Activated T-helper 2 cell treated with anti-CD3 and anti-CD28 coated beads, Interferon-gamma antibody, Interleukin-2, Interleukin-4, amounts not matched to agents 10 μg/mL and 5 μg/mL and 100 μg/mL, durations not matched to agents 14 hours and 24 hours and 36 hours (primary cell): ENCODE measurements around the gene PTPRD. TPM values are rescaled to one million over a fixed set of nuclear protein-coding genes. Genes with fewer than 3 reads are reported as not detected.

Experiments used
- DNase-seq: peaks from one replicate; pipeline ENCODE4 v3.0.0; 2021; ENCODE audit warnings: low spot score
- H3K27ac Mint-ChIP-seq: one replicate; pipeline ENCODE4 v1.8.0; 2021; ENCODE audit warnings: mixed read lengths
- H3K27me3 Mint-ChIP-seq: one replicate; pipeline ENCODE4 v1.8.0; 2021; ENCODE audit warnings: low read depth, mixed read lengths
- H3K36me3 Mint-ChIP-seq: one replicate; pipeline ENCODE4 v1.8.0; 2021; ENCODE audit warnings: low read depth, mixed read lengths
- H3K4me1 Mint-ChIP-seq: one replicate; pipeline ENCODE4 v1.8.0; 2021; ENCODE audit warnings: low read depth, mixed read lengths
- H3K4me3 Mint-ChIP-seq: one replicate; pipeline ENCODE4 v1.8.0; 2021; ENCODE audit warnings: low read depth, mild to moderate bottlenecking, moderate library complexity, mixed read lengths
- H3K9me3 Mint-ChIP-seq: one replicate; pipeline ENCODE4 v1.8.0; 2021; ENCODE audit warnings: mixed read lengths
- intact Hi-C: fragments of 100-400 bp; cut with micrococcal nuclease; formaldehyde crosslinking; loops from one replicate; pipeline ENCODE4 v1.15.1; 2023
- total RNA-seq: library from RNA; stranded (reverse); gene quantifications from 2 replicates; pipeline ENCODE4 v1.2.3, GENCODE V29; 2022

The PTPRD gene
- total RNA-seq, 1 donor from 2014 or later: 1.5 TPM

DNA sequence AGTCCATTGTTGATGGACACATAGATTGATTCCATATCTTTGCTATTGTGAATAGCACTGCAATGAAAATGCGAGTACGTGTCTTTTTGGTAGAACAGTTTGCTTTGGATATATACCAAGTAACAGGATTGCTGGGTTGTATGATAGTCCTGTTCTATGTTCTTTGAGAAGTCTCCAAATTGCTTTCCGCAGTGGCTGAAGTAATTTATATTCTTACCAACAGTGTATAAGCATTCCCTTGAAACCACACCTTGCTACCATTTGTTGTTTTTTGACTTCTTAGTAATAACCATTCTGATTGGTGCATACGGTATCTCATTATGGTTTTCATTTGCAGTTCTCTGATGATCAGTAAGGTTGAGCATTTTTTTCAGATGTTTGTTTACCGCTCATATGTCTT is 792.9 kb downstream of the PTPRD start:
- H3K4me1 Mint-ChIP-seq: no peaks in the 10 kb centered on the region
- H3K36me3 Mint-ChIP-seq: no peaks in the 10 kb centered on the region
- no peak overlapping the region for H3K27ac Mint-ChIP-seq
- no peak for DNase-seq
- H3K27me3 Mint-ChIP-seq: no peaks in the 10 kb centered on the region
- H3K4me3 Mint-ChIP-seq: no peak overlapping the region
- H3K9me3 Mint-ChIP-seq: no peaks in the 10 kb centered on the region
- intact Hi-C loops: no loop called here

DNA sequence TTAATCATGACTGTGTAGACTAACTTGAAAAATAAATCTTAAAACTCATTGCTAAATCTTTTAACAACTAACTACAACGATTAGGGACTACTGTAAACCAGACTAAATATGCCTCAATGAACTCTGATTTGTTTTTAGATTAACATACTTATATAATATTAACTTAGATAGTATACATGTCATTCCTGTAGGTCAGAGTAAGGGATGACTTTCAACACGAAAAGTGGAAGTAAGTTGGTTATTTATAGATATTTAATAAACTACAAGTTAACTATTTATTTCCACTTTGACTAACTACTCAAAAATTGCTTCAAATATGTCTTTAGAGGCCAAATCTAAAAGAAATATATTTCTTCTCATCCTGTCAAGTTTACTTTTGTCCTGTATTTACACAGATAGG is 795.6 kb downstream of the PTPRD start:
- intact Hi-C loops: no loop called here
- Mint-ChIP-seq H3K4me3 (no peak overlapping the region), H3K36me3 (no peaks in the 10 kb centered on the region), H3K27me3 (no peaks in the 10 kb centered on the region), H3K9me3 (no peaks in the 10 kb centered on the region), H3K4me1 (no peaks in the 10 kb centered on the region), H3K27ac (no peak overlapping the region)
- DNase-seq: no peak

DNA sequence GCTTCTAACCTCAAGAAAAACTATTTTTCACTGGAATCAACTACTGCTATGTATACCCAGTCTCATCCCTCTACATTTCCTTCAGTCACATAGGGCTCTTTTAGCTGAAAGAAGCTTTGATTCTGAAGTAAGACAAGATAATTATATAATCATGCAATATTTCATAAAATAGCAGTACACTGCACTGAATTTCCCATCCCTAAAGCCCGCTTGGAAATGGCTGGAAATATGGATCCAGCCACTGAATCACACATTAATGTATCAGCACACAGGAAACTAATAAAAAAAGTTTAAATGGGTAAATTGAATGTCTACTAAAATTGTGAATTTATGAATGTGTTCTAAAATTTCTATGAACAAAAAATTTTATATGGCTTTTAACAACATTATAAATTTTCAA is 808.7 kb downstream of the PTPRD start:
- intact Hi-C loops: no loop called here
- H3K4me3 Mint-ChIP-seq: no peak overlapping the region
- H3K4me1 Mint-ChIP-seq: no peaks in the 10 kb centered on the region
- no peaks in the 10 kb centered on the region for H3K9me3 Mint-ChIP-seq
- no peaks in the 10 kb centered on the region for H3K27me3 Mint-ChIP-seq
- DNase-seq: no peak
- H3K27ac Mint-ChIP-seq: no peak overlapping the region
- H3K36me3 Mint-ChIP-seq: no peaks in the 10 kb centered on the region

DNA sequence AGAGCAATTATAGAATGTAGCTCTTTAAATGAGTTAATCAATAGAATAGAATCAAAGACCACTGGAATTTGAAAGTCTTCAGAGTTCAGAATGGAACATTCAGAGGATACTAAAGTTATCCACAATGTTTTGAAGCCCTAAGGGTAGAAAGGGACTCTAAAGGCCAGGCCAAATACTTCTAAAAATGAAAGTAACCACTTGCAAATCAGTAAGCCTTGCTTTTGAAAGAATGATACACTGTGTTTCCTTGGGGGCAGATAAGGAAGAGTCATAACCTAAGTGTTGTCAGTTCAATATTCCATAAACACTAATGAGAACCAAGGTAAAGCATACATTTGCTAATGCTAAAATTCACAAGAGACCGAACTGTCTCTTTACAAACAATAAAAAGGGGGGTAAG is 813.5 kb downstream of the PTPRD start:
- H3K4me1 Mint-ChIP-seq: no peaks in the 10 kb centered on the region
- no peak overlapping the region for H3K4me3 Mint-ChIP-seq
- no peaks in the 10 kb centered on the region for H3K9me3 Mint-ChIP-seq
- no peaks in the 10 kb centered on the region for H3K27me3 Mint-ChIP-seq
- DNase-seq: no peak
- H3K36me3 Mint-ChIP-seq: no peaks in the 10 kb centered on the region
- H3K27ac Mint-ChIP-seq: no peak overlapping the region
- intact Hi-C loops: no loop called here

DNA sequence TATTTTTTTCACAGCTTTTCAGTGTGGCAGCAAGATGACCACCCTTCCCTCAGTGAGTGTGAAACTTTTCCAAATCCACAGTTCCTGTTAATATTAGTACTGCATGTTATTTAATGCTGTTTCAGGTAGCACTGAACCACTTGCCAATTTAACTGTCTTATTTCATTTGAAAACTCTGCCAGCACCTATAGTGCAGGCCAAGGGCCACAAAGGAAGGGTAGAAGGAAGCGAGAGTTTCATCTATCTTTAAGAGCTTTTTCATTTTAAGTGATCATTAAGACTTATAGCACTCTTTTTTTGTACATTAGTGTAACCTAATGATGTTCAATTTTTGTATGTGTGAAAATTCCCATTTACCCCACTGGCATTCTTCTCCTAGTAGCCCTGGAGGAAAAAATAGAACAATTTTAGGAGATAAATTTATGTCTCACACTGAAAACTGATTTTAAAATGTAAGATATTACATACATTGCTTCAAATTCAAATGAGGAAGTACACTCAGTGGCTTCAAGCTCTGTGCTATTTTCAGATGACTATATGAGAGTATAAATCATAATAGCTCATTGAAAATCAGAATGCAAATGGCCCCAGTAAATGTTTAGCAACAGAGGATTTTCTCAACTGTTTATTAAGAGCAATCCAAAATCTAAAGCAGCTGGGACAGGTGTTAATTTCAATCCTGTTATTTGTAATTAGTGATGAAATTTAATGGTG is 820.5 kb downstream of the PTPRD start:
- Mint-ChIP-seq H3K27me3 (no peaks in the 10 kb centered on the region), H3K9me3 (no peaks in the 10 kb centered on the region), H3K4me3 (no peak overlapping the region), H3K4me1 (no peaks in the 10 kb centered on the region), H3K36me3 (no peaks in the 10 kb centered on the region), H3K27ac (no peak overlapping the region)
- intact Hi-C loops: no loop called here
- no peak for DNase-seq

DNA sequence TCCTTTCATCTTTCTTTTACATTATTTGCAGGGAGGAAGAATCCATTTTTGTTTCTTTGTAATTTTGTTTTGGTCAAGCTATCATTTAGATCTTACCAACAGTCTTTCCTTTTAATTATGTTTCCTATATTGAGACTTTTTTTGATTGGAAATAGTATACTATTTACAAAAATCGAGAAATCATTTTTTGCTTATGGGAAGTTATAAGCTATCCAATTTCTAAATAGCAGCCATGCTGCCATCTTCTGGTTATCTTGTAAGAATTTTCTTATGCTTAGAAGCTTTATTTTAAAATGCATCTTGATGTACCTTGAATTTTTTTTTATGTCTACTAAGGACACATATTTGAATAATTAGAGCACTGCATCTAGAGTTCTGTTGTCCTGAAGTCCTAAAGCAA is 821.2 kb downstream of the PTPRD start:
- Mint-ChIP-seq H3K9me3 (no peaks in the 10 kb centered on the region), H3K36me3 (no peaks in the 10 kb centered on the region), H3K27ac (no peak overlapping the region), H3K27me3 (no peaks in the 10 kb centered on the region), H3K4me3 (no peak overlapping the region), H3K4me1 (no peaks in the 10 kb centered on the region)
- DNase-seq: no peak
- intact Hi-C loops: no loop called here

DNA sequence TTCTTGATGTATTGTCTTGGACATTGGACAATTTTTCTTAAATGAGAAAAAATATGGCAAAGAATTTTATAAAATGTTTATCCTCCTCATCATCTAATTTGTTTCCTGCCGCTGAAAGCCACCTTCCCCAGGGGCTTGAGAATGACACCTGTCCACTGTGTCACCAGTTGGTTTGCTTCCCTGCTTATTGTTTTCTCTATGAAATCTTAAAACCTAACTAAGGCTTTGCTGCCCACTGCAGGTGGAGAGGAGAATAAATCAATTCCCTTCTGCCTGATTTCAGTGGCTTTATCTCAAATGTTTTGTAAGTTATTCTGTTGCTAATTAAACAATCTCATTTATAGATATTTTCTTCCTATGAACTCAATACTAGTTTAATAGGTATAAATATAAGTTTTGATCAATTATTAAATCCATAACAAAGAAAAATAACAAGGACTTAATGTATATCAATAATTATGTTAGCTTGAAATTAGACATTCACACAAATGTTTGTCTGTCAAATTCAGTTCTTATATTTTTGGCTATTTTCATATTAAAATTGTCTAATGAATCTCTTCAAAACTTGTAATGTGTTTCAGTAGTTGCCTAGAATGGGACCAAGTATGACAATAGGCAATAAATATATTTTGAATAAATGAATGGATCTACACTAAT is 822.5 kb downstream of the PTPRD start:
- Mint-ChIP-seq H3K4me3 (no peak overlapping the region), H3K27me3 (no peaks in the 10 kb centered on the region), H3K4me1 (no peaks in the 10 kb centered on the region), H3K9me3 (no peaks in the 10 kb centered on the region), H3K27ac (no peak overlapping the region), H3K36me3 (no peaks in the 10 kb centered on the region)
- intact Hi-C loops: no loop called here
- DNase-seq: no peak

DNA sequence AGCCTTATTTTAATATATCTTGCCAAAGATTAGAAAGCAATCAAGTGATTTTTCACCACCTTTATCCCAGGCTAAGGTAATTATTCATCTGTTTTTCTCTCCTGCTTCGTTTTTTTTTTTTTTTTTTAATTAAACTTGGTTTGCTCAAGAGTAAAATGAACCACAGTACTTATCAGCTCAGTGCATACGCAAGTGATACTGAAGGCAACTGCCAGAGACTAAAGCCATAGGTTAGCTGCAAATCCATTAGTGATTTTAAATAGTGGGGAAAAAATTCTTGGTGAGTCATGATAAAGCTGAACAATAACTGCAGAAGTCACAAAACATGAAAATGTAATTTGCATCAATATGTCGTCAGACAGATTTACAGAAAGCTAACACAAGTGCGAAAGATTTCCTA is 829.1 kb downstream of the PTPRD start:
- intact Hi-C loops: no loop called here
- Mint-ChIP-seq H3K27me3 (no peaks in the 10 kb centered on the region), H3K9me3 (no peaks in the 10 kb centered on the region), H3K4me3 (no peak overlapping the region), H3K36me3 (no peaks in the 10 kb centered on the region), H3K4me1 (no peaks in the 10 kb centered on the region), H3K27ac (no peak overlapping the region)
- no peak for DNase-seq

DNA sequence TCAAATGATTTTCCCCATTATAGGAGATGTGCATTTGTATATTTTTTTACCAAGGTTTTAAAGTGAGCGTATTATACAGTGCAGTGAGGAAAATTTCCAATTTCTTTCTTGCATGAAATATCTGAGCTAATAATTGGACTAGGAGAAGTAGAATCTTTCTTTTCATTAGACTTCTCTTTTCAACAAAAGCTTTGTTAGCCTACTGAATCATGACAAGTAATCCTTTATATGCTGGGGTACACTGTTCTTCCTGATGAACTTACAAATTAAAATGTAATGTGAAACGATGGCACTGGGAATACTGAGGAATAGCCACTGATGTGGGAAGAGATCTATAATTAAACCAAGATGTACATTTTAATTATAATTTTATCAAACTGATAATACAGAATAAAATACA is 829.6 kb downstream of the PTPRD start:
- no peak overlapping the region for H3K4me3 Mint-ChIP-seq
- H3K36me3 Mint-ChIP-seq: no peaks in the 10 kb centered on the region
- H3K9me3 Mint-ChIP-seq: no peaks in the 10 kb centered on the region
- H3K27ac Mint-ChIP-seq: no peak overlapping the region
- intact Hi-C loops: no loop called here
- no peaks in the 10 kb centered on the region for H3K4me1 Mint-ChIP-seq
- H3K27me3 Mint-ChIP-seq: no peaks in the 10 kb centered on the region
- DNase-seq: no peak

DNA sequence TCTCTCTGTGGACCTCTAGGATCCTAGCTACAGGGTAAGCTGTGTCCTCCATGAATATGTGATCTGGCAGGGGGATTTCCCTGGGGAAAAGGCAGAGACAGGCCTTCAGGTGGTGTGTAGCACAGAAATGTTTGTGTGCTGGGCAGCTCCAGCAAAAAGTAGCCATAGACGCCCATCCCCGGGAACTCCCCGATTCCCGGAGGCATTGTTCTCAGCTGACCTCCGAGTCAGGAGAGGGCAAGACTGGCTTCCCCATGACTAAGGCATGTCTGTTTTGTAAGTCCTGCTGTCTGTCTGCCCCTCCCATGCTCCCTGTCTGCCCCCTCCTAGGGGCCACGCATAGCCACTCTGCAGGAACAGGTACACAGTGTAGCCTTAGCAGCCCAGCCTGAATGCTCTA is 834.5 kb downstream of the PTPRD start:
- Mint-ChIP-seq H3K9me3 (no peaks in the 10 kb centered on the region), H3K27me3 (no peaks in the 10 kb centered on the region), H3K4me3 (no peak overlapping the region), H3K36me3 (no peaks in the 10 kb centered on the region), H3K27ac (no peak overlapping the region), H3K4me1 (no peaks in the 10 kb centered on the region)
- intact Hi-C loops: no loop called here
- no peak for DNase-seq

DNA sequence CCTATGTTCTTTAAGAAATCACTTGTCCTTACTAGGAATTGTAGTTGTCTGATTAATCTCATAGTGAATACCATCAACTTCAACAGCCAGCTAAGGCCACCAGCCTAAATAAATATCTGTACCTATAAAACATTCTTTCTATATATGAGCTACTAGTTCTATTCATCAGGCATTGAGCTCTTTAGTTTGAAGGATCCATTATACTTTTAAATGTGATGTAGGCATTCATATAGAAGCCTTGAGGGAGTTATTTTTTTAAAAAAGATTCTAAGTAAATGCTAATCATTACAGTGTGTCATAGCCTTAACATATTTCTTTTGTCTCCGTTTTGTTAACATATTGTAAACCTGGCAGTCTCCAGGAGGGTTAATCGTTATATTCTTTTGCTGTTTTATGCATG is 838.3 kb downstream of the PTPRD start:
- no peaks in the 10 kb centered on the region for H3K36me3 Mint-ChIP-seq
- DNase-seq: no peak
- no peaks in the 10 kb centered on the region for H3K4me1 Mint-ChIP-seq
- intact Hi-C loops: no loop called here
- H3K27me3 Mint-ChIP-seq: no peaks in the 10 kb centered on the region
- no peak overlapping the region for H3K27ac Mint-ChIP-seq
- peaks cover 4% of the 10 kb centered on the region for H3K9me3 Mint-ChIP-seq
- H3K4me3 Mint-ChIP-seq: no peak overlapping the region

DNA sequence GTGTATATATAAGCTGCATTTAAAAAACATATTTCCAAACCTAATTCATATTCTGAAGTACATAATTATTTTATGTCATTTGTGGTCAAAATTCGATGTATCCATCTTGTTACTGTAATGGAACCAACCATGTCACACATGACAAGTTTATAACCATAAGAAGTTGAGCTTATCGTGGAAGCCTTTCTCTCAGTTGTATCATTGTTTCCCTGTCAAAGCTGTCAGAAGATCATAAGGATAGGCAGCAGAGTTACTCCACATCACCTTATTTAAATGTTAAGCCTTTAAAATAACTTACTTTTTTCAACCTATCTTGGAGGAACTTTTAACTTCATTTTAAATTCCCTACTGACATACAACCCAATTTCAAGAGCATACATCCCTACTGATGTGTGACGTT is 841.5 kb downstream of the PTPRD start:
- DNase-seq: no peak
- no peaks in the 10 kb centered on the region for H3K4me1 Mint-ChIP-seq
- peaks cover 9% of the 10 kb centered on the region for H3K9me3 Mint-ChIP-seq
- no peak overlapping the region for H3K27ac Mint-ChIP-seq
- H3K4me3 Mint-ChIP-seq: no peak overlapping the region
- H3K27me3 Mint-ChIP-seq: no peaks in the 10 kb centered on the region
- intact Hi-C loops: no loop called here
- no peaks in the 10 kb centered on the region for H3K36me3 Mint-ChIP-seq

DNA sequence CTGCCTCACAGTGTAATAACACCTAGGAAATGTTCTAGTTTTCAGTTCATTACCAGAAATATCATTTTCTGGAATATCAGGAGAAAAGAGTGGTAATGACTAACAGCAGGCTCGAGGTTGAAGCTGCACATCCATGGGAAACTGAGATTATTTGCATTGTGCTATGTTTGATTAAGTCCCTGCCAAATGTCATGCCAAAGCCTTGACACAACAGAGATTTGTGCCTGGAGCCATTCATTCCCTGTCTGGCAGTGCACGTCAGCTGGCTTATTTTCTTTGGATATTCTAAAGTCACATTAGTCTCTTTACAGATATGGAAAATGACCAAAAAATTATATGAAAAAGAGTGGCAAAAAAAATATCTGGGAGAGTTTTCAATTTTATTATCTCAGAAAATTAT is 848.0 kb downstream of the PTPRD start:
- DNase-seq: no peak
- intact Hi-C loops: no loop called here
- Mint-ChIP-seq H3K9me3 (peaks cover 6% of the 10 kb centered on the region), H3K27me3 (no peaks in the 10 kb centered on the region), H3K4me1 (no peaks in the 10 kb centered on the region), H3K4me3 (no peak overlapping the region), H3K36me3 (no peaks in the 10 kb centered on the region), H3K27ac (no peak overlapping the region)
